ENCODE results near the gene PLOD3. TPM values are rescaled to one million over a fixed set of nuclear protein-coding genes. Genes with fewer than 3 reads are reported as not detected.

The PLOD3 gene
- polyA plus RNA-seq, 1 donor (not counting 4 experiments of a cell fraction or from before 2014, with no cell fraction given) = 31.6 TPM

DNA sequence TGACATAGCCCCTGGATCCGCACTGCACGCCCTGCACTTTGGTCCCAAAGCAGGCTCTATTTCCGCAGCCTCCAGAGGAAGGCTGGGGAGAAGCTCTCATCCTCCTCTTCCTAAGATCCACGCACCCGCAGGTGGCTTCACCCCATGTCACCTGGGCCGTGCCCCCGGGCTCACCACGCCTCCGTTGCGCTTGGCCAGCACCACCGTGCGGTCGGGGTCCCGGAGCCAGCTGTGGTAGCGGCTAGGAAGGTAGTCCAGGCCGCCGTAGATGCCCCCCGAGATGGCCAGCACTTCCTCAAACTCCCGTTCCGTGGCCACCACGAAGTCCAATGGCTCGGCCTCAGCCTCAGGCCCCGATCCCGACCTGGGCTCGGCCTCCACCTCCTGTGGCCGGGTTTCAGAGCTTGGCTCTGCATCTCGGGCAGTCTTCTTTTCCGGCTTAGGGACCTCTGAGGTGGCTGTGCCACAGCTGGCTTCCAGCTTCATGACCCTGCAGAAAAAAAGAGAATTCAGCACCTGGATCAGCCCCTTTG, 43.0 kb downstream of the PLOD3 start:
- no peak overlapping the region for H2AFZ ChIP-seq (ENCODE audit: control insufficient read depth, low read length)
- TF ChIP-seq CTCF (optimal IDR thresholded peaks at IDR 0.05 in 1 of 3, IDR thresholded peaks at IDR 0.05 in 1 of 3, conservative IDR thresholded peaks at IDR 0.05 in 1 of 3; ENCODE audit: extremely low read depth in 1 of 3, insufficient read depth in 2 of 3, low read length in 3 of 3) = no peak
- TF ChIP-seq EZH2 (IDR thresholded peaks at IDR 0.05; ENCODE audit: low read length) = peak; percentile 58

DNA sequence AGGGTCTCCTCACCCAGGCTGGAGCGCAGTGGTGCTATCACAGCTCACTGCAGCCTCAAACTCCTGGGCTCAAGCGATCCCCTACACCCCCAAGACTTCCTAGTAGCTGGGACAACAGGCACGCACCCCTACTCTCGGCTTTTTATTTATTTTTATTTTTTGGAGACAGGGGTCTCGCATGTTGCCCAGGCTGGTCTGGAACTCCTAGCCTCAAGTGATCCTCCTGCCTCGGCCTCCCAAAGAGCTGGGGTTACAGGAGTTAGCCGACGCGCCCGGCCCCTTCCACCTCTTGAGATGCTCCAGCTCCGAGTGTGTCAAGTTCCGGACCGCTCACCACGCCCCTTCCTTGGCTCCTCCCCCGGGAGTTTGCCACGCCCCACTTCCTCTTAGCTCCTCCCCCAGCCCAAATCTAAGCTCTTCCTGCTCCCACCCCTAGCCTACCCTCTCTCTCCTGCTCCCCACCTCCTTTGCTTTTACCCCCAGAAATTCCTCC, 43.6 kb downstream of the PLOD3 start:
- dilution Hi-C loops (cut with MboI; ENCODE audit: extremely low pct_ligation_motif_present, low sequenced_read_pairs) = no loop called here
- Histone ChIP-seq H3K9me1 (ENCODE audit: control insufficient read depth, extremely low read depth, insufficient read depth, low read length) (no peaks in the 10 kb centered on the region), H3K4me3 (ENCODE audit: control insufficient read depth in 2 of 3, extremely low read depth in 1 of 3, insufficient read depth in 2 of 3, low read depth in 1 of 3, low read length in 3 of 3) (peak overlapping the region in 1 of 3 experiments; percentile 7), H3K27ac (ENCODE audit: control insufficient read depth, insufficient read depth, low read length) (no peak overlapping the region), H2AFZ (ENCODE audit: control insufficient read depth, low read length) (no peak overlapping the region), H3K27me3 (ENCODE audit: control insufficient read depth, extremely low read depth, insufficient read depth, low read length) (peaks cover 89% of the 10 kb centered on the region), H3K4me2 (ENCODE audit: control insufficient read depth, extremely low read depth, insufficient read depth, low read depth, low read length) (peak overlapping the region; percentile 58), H3K9me3 (ENCODE audit: control insufficient read depth, low read depth, low read length) (no peaks in the 10 kb centered on the region), H3K36me3 (ENCODE audit: control insufficient read depth in 2 of 2, extremely low read depth in 1 of 2, insufficient read depth in 2 of 2, low read length in 2 of 2) (no peaks in the 10 kb centered on the region), H3K4me1 (ENCODE audit: control insufficient read depth, extremely low read depth, insufficient read depth, low read length) (peaks cover 19% of the 10 kb centered on the region), H3K79me2 (ENCODE audit: control insufficient read depth, insufficient read depth, low read length) (no peaks in the 10 kb centered on the region), H3K9ac (ENCODE audit: control insufficient read depth, extremely low read depth, insufficient read depth, low read length) (no peak overlapping the region), H4K20me1 (ENCODE audit: control insufficient read depth, extremely low read depth, insufficient read depth, low read length) (no peaks in the 10 kb centered on the region)
- DNase-seq (ENCODE audit: low read depth, low spot score) (no peak), FAIRE-seq (no peak)
- no peak for TF ChIP-seq CTCF (optimal IDR thresholded peaks at IDR 0.05 in 1 of 3, IDR thresholded peaks at IDR 0.05 in 1 of 3, conservative IDR thresholded peaks at IDR 0.05 in 1 of 3; ENCODE audit: extremely low read depth in 1 of 3, insufficient read depth in 2 of 3, low read length in 3 of 3)
- TF ChIP-seq EZH2 (IDR thresholded peaks at IDR 0.05; ENCODE audit: low read length) = no peak

More for the DNA sequence above, 43.0 kb downstream of the PLOD3 start:
- Histone ChIP-seq H4K20me1 (ENCODE audit: control insufficient read depth, extremely low read depth, insufficient read depth, low read length) (no peaks in the 10 kb centered on the region), H3K36me3 (ENCODE audit: control insufficient read depth in 2 of 2, extremely low read depth in 1 of 2, insufficient read depth in 2 of 2, low read length in 2 of 2) (no peaks in the 10 kb centered on the region), H3K9me1 (ENCODE audit: control insufficient read depth, extremely low read depth, insufficient read depth, low read length) (no peaks in the 10 kb centered on the region), H3K9ac (ENCODE audit: control insufficient read depth, extremely low read depth, insufficient read depth, low read length) (no peak overlapping the region), H3K27me3 (ENCODE audit: control insufficient read depth, extremely low read depth, insufficient read depth, low read length) (peaks cover 88% of the 10 kb centered on the region), H3K27ac (ENCODE audit: control insufficient read depth, insufficient read depth, low read length) (no peak overlapping the region), H3K4me1 (ENCODE audit: control insufficient read depth, extremely low read depth, insufficient read depth, low read length) (peaks cover 13% of the 10 kb centered on the region), H3K4me3 (ENCODE audit: control insufficient read depth in 2 of 3, extremely low read depth in 1 of 3, insufficient read depth in 2 of 3, low read depth in 1 of 3, low read length in 3 of 3) (peak overlapping the region in 1 of 3 experiments; percentile 7), H3K9me3 (ENCODE audit: control insufficient read depth, low read depth, low read length) (no peaks in the 10 kb centered on the region), H3K79me2 (ENCODE audit: control insufficient read depth, insufficient read depth, low read length) (no peaks in the 10 kb centered on the region), H3K4me2 (ENCODE audit: control insufficient read depth, extremely low read depth, insufficient read depth, low read depth, low read length) (peak overlapping the region; percentile 58)
- no peak for DNase-seq (ENCODE audit: low read depth, low spot score)
- FAIRE-seq = no peak
- dilution Hi-C loops (cut with MboI; ENCODE audit: extremely low pct_ligation_motif_present, low sequenced_read_pairs) = no loop called here

All from keratinocyte (primary cell).